22Rv1 (cell line): ENCODE results near the gene CLEC16A.

Experiments
- ZFX ChIP-seq: fragments of 450-650 bp; IDR thresholded peaks from 2 replicates; pipeline ENCODE4 v1.6.1; 2017; ENCODE audit warnings: antibody characterized with exemption, borderline replicate concordance
- TF ChIP-seq, protein P1 (sequence below): fragments of 450-650 bp; IDR thresholded peaks from 2 replicates; pipeline ENCODE4 v1.5.1; 2017; ENCODE audit warnings: mild to moderate bottlenecking

DNA sequence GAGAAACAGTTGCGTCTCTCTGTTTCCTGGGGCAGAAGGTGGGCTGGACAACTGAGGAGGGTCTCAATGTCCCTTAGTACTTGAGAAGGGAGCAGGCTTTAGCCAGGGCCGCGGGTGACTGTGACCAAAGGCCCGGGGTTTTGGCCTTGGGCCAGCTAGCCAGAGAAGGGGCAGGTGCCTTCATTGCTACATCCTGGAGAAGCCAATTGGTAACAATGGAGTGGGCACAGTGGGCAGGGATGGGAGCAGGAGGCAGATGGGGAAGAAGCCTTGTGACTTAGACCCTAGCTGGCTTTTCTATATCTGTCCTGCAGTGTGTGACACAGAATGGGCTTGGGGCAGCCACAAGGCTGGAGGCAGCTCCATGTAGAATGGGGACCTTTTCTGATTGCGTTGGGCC lies 46.0 kb downstream of the CLEC16A start:
- TF ChIP-seq, protein P1, sequence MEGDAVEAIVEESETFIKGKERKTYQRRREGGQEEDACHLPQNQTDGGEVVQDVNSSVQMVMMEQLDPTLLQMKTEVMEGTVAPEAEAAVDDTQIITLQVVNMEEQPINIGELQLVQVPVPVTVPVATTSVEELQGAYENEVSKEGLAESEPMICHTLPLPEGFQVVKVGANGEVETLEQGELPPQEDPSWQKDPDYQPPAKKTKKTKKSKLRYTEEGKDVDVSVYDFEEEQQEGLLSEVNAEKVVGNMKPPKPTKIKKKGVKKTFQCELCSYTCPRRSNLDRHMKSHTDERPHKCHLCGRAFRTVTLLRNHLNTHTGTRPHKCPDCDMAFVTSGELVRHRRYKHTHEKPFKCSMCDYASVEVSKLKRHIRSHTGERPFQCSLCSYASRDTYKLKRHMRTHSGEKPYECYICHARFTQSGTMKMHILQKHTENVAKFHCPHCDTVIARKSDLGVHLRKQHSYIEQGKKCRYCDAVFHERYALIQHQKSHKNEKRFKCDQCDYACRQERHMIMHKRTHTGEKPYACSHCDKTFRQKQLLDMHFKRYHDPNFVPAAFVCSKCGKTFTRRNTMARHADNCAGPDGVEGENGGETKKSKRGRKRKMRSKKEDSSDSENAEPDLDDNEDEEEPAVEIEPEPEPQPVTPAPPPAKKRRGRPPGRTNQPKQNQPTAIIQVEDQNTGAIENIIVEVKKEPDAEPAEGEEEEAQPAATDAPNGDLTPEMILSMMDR: no peak
- no peak for TF ChIP-seq ZFX
